Colonic mucosa (tissue), 4 donors: Measurements from ENCODE around the gene MMADHC. TPM values are rescaled to one million over a fixed set of nuclear protein-coding genes. Genes with fewer than 3 reads are reported as not detected.

ENCODE experiments used
- DNase-seq: peaks from one replicate; pipeline ENCODE4 v3.0.0-alpha.2; 2020
- H3K27ac ChIP-seq: fragments of 200-600 bp; one replicate; pipeline ENCODE4 v1.8.0; 2021
- H3K27me3 ChIP-seq: fragments of 200-600 bp; one replicate; pipeline ENCODE4 v1.8.0; 2021
- H3K36me3 ChIP-seq: fragments of 200-600 bp; one replicate; pipeline ENCODE4 v1.8.0; 2021
- H3K4me1 ChIP-seq: fragments of 200-600 bp; one replicate; pipeline ENCODE4 v1.8.0; 2021; ENCODE audit warnings: mild to moderate bottlenecking
- H3K4me3 ChIP-seq: fragments of 200-600 bp; one replicate; pipeline ENCODE4 v1.8.0; 2021
- H3K9ac ChIP-seq, 2 donors: one replicate each; pipeline ENCODE4 v1.7.0; 2013; ENCODE audit warnings: control low read depth in 2 of 2, low read depth in 2 of 2, low read length in 2 of 2
- H3K9me3 ChIP-seq: fragments of 200-600 bp; one replicate; pipeline ENCODE4 v1.8.0; 2021
- CTCF ChIP-seq: fragments of 200-600 bp; IDR thresholded peaks from one replicate; pipeline ENCODE4 v1.8.0; 2022; ENCODE audit warnings: antibody characterized with exemption, mild to moderate bottlenecking
- intact Hi-C: fragments of 100-400 bp; cut with DNase I; formaldehyde crosslinking; loops from one replicate; pipeline ENCODE4 v1.14.1; 2022
- total RNA-seq, 2 donors: library from RNA; stranded (reverse); fragmentation: NEBNext Ultra II Directional in 1 of 2; extraction: Animal tissue kit (Norgen Biotek cat#: 25700) in 1 of 2; gene quantifications; one replicate each; pipeline ENCODE4 v1.2.1, GENCODE V29; 2021
- donor health status: healthy.
- donor health status: DM: no; HTN: no; CAD: no.
- donor health status: DM: no; HTN: no; CAD: no.

MMADHC gene
- total RNA-seq, 2 donors from 2014 or later, result 110 to 127 TPM

- H3K4me1 ChIP-seq, result no peaks in the 10 kb centered on the region
- H3K27ac ChIP-seq, result no peak overlapping the region
- H3K36me3 ChIP-seq, result no peaks in the 10 kb centered on the region
- no peaks in the 10 kb centered on the region for H3K27me3 ChIP-seq
- no peak for TF ChIP-seq CTCF
- no peaks in the 10 kb centered on the region for H3K9me3 ChIP-seq
- no peak overlapping the region for H3K4me3 ChIP-seq
- DNase-seq, result no peak
- H3K9ac ChIP-seq, result no peak overlapping the region
- intact Hi-C loops, result no loop called here
Observed at GRCh38 chr2:149613704-149614103, 26.1 kb upstream of the MMADHC start.

- Histone ChIP-seq H3K27me3 (no peaks in the 10 kb centered on the region), H3K9me3 (no peaks in the 10 kb centered on the region), H3K4me3 (no peak overlapping the region), H3K27ac (no peak overlapping the region), H3K9ac (no peak overlapping the region), H3K4me1 (no peaks in the 10 kb centered on the region), H3K36me3 (no peaks in the 10 kb centered on the region)
- TF ChIP-seq CTCF, result no peak
- no peak for DNase-seq
- intact Hi-C loops, result no loop called here
Observed at GRCh38 chr2:149612122-149612521, 24.5 kb upstream of the MMADHC start.

- Histone ChIP-seq H3K36me3 (no peaks in the 10 kb centered on the region), H3K4me1 (no peaks in the 10 kb centered on the region), H3K27ac (no peak overlapping the region), H3K27me3 (no peaks in the 10 kb centered on the region), H3K4me3 (no peak overlapping the region), H3K9ac (no peak overlapping the region), H3K9me3 (no peaks in the 10 kb centered on the region)
- TF ChIP-seq CTCF, result no peak
- no peak for DNase-seq
- intact Hi-C loops, result no loop called here
Observed at GRCh38 chr2:149611100-149611820, 23.7 kb upstream of the MMADHC start.

- Histone ChIP-seq H3K9ac (no peak overlapping the region), H3K27me3 (no peaks in the 10 kb centered on the region), H3K4me3 (no peak overlapping the region), H3K9me3 (no peaks in the 10 kb centered on the region), H3K27ac (no peak overlapping the region), H3K4me1 (no peaks in the 10 kb centered on the region), H3K36me3 (no peaks in the 10 kb centered on the region)
- no peak for TF ChIP-seq CTCF
- DNase-seq, result no peak
- intact Hi-C loops, result no loop called here
Observed at GRCh38 chr2:149606251-149606811, 18.8 kb upstream of the MMADHC start.

- Histone ChIP-seq H3K36me3 (no peaks in the 10 kb centered on the region), H3K9me3 (no peaks in the 10 kb centered on the region), H3K4me1 (no peaks in the 10 kb centered on the region), H3K4me3 (no peak overlapping the region), H3K27ac (no peak overlapping the region), H3K27me3 (no peaks in the 10 kb centered on the region), H3K9ac (no peak overlapping the region)
- TF ChIP-seq CTCF, result no peak
- intact Hi-C loops, result no loop called here
- DNase-seq, result no peak
Observed at GRCh38 chr2:149603248-149603647, 15.7 kb upstream of the MMADHC start.
